Ovary (tissue), 3 donors: ENCODE results near the gene WDR81.

ENCODE experiments used
- CTCF ChIP-seq, 3 donors: fragments of 450-650 bp in 2 of 3; fragments of 200-600 bp in 1 of 3; IDR thresholded peaks; one replicate each; pipeline versions ENCODE4 v1.5.1 to v1.8.0; 2016 to 2022; ENCODE audit warnings: antibody characterized with exemption in 3 of 3, mild to moderate bottlenecking in 1 of 3
- EP300 ChIP-seq: sonication (generic); formaldehyde crosslinking; IDR thresholded peaks from one replicate; pipeline ENCODE4 v1.6.1; 2017; ENCODE audit warnings: antibody characterized with exemption
- POLR2A ChIP-seq: fragments of 450-650 bp; IDR thresholded peaks from one replicate; pipeline ENCODE4 v1.6.1; 2017; ENCODE audit warnings: antibody characterized with exemption, mild to moderate bottlenecking, moderate library complexity
- donor health status: DM: no; HTN: no; CAD: no.

- TF ChIP-seq CTCF (IDR thresholded peaks at IDR 0.05) = peak; percentile 81 to 97 (median 97)
- peak; percentile 68 for TF ChIP-seq POLR2A
- TF ChIP-seq EP300 = peak; percentile 93
These were observed 59.5 kb downstream of the WDR81 start for GRCh38 chr17:1783834-1784611.
